ENCODE results near the gene RYR1. TPM values are rescaled to one million over a fixed set of nuclear protein-coding genes. Genes with fewer than 3 reads are reported as not detected.
"Not testable (repeated sequence)": the region's sequence is repeated elsewhere in the genome, so short reads cannot be mapped to it uniquely, and the experiment has no call there.

RYR1 gene
- total RNA-seq, 2 experiments from 2014 or later, result 0.54 to 1.4 TPM

DNA sequence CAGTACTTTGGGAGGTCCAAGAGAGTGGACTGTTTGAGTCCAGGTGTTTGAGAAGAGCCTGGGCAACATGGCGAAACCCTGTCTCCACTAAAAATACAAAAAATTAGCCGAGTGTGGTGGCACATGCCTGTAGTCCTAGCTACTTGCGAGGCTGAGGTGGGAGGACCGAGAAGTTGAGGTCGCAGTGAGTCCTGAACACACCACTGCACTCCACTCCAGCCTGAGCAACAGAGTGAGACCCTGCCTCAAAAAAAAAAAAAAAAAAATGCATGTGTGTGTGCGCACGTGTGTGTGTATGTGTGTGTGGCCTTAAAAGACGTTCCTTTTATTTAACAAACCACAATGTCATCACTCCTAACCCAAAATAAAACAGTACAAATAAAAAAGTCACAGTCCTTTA lies 121.7 kb downstream of the RYR1 start:
- no peak for DNase-seq (ENCODE audit: low spot score)
- Histone ChIP-seq H4K20me1 (ENCODE audit: insufficient read depth, low read length) (no peaks in the 10 kb centered on the region), H3K9me3 (ENCODE audit: low read length) (no peaks in the 10 kb centered on the region), H3K79me2 (ENCODE audit: insufficient read depth, low read depth, low read length) (no peaks in the 10 kb centered on the region), H3K4me2 (ENCODE audit: low read length) (peak overlapping the region; percentile 22; the same call in 1 of the 2 replicates), H3K9me2 (ENCODE audit: insufficient read depth, low read length) (no peaks in the 10 kb centered on the region), H2AFZ (ENCODE audit: low read length) (peak overlapping the region; percentile 66; the same call in 1 of the 2 replicates), H3K4me3 (ENCODE audit: low read depth, low read length, poor library complexity, severe bottlenecking) (no peak overlapping the region), H3K36me3 (ENCODE audit: insufficient read depth, low read length) (no peaks in the 10 kb centered on the region), H3K27ac (ENCODE audit: low read depth, low read length, poor library complexity, severe bottlenecking) (no peak overlapping the region), H3K4me1 (ENCODE audit: insufficient read depth, low read length, poor library complexity, severe bottlenecking) (peaks cover 28% of the 10 kb centered on the region)
- ChIA-PET POLR2A (no interaction called here), CTCF (ENCODE audit: unreplicated experiment) (no interaction called here)
- BruUV-seq (replicated peaks), result no TSS peak
- intact Hi-C loops (cut with micrococcal nuclease; ENCODE audit: unreplicated experiment), result no loop called here
- TF ChIP-seq EZH2phosphoT487 (IDR thresholded peaks at IDR 0.05; ENCODE audit: borderline replicate concordance, low read depth, low read length), result no peak
- TF ChIP-seq, protein P1, sequence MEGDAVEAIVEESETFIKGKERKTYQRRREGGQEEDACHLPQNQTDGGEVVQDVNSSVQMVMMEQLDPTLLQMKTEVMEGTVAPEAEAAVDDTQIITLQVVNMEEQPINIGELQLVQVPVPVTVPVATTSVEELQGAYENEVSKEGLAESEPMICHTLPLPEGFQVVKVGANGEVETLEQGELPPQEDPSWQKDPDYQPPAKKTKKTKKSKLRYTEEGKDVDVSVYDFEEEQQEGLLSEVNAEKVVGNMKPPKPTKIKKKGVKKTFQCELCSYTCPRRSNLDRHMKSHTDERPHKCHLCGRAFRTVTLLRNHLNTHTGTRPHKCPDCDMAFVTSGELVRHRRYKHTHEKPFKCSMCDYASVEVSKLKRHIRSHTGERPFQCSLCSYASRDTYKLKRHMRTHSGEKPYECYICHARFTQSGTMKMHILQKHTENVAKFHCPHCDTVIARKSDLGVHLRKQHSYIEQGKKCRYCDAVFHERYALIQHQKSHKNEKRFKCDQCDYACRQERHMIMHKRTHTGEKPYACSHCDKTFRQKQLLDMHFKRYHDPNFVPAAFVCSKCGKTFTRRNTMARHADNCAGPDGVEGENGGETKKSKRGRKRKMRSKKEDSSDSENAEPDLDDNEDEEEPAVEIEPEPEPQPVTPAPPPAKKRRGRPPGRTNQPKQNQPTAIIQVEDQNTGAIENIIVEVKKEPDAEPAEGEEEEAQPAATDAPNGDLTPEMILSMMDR (conservative IDR thresholded peaks at IDR 0.05; ENCODE audit: low read length), result no peak

DNA sequence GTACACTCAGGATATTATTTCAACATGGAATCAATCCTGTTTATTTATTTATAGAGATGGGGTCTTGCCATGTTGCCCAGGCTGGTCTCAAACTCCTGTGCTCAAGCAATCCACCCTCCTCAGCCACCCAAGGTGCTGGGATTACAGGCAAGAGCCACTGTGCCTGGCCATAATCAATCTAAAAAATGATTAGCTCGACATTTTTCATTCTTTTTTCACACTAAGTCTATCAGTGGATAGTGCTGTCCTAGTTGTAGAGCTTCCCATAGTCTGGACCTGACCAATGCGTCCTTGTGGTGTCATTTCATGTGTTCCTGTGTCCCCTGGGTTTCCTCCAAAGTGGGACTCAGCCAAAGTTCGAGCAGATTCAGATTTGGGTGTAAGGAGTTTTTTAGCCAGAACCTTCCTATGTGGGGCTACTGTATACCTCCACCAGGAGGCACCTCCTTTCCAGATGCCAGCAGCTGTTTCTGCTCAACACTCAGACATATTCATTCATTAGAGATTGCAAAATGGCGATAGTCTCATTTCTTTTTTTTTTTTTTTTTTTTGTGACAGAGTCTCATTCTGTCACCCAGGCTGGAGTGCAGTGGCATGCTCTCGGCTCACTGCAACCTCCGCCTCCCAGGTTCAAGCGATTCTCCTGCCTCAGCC lies 123.2 kb downstream of the RYR1 start:
- ChIA-PET CTCF (ENCODE audit: unreplicated experiment) (no interaction called here), POLR2A (interaction anchor here (0.6 kb wide), 1 partner anchor 58 kb away, joined by 3 read pairs; no protein-coding TSS in a partner anchor)
- no peaks in the 10 kb centered on the region for H3K9me2 ChIP-seq (ENCODE audit: insufficient read depth, low read length)
- intact Hi-C loops (cut with micrococcal nuclease; ENCODE audit: unreplicated experiment), result loop anchor here (2.0 kb wide), 1 partner anchor 62 kb away; the partner anchor contains the start of gene EIF3K
- peaks cover 28% of the 10 kb centered on the region for H3K4me1 ChIP-seq (ENCODE audit: insufficient read depth, low read length, poor library complexity, severe bottlenecking)
- no peaks in the 10 kb centered on the region for H3K79me2 ChIP-seq (ENCODE audit: insufficient read depth, low read depth, low read length)
- no TSS peak for BruUV-seq (replicated peaks)
- peak; percentile 54 for DNase-seq (ENCODE audit: low spot score)
- no peaks in the 10 kb centered on the region for H3K9me3 ChIP-seq (ENCODE audit: low read length)
- no peak overlapping the region for H3K4me3 ChIP-seq (ENCODE audit: low read depth, low read length, poor library complexity, severe bottlenecking)
- H2AFZ ChIP-seq (ENCODE audit: low read length), result peak overlapping the region; percentile 75
- H3K4me2 ChIP-seq (ENCODE audit: low read length), result peak overlapping the region; percentile 14; the same call in 1 of the 2 replicates
- H3K36me3 ChIP-seq (ENCODE audit: insufficient read depth, low read length), result no peaks in the 10 kb centered on the region
- no peak overlapping the region for H3K27ac ChIP-seq (ENCODE audit: low read depth, low read length, poor library complexity, severe bottlenecking)
- TF ChIP-seq, protein P1 (conservative IDR thresholded peaks at IDR 0.05; ENCODE audit: low read length), result peak; percentile 57
- TF ChIP-seq EZH2phosphoT487 (IDR thresholded peaks at IDR 0.05; ENCODE audit: borderline replicate concordance, low read depth, low read length), result no peak
- H4K20me1 ChIP-seq (ENCODE audit: insufficient read depth, low read length), result no peaks in the 10 kb centered on the region

DNA sequence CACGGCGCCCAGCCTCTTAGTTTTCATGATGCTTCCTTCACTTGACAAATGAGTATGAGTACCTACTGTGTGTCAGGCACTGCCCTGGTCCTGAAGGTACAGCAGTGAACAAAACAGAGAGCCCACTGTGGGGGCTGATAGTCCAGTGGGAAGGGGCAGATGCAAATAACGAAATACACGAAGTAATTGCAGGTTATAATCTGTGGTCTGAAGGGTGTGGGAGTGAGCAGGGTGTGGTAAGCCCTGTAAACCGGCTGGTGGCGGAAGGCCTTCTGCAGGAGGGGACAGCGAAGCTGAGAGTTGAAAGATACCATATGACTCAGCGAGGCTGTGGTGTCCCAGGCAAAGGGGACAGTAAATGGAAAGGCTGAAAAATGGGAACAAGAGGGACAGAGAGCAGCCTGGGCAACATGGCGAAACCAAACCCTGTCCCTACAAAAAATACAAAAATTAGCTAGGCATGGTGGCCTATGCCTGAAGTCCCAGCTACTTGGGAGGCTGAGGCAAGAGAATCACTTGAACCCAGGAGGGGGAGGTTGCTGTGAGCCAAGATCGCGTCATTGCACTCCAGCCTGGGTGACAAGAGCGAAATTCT lies 123.8 kb downstream of the RYR1 start:
- no peak overlapping the region for H3K4me3 ChIP-seq (ENCODE audit: low read depth, low read length, poor library complexity, severe bottlenecking)
- no peaks in the 10 kb centered on the region for H3K79me2 ChIP-seq (ENCODE audit: insufficient read depth, low read depth, low read length)
- CTCF ChIA-PET (ENCODE audit: unreplicated experiment), result no interaction called here
- DNase-seq (ENCODE audit: low spot score), result peak; percentile 38
- no peaks in the 10 kb centered on the region for H3K36me3 ChIP-seq (ENCODE audit: insufficient read depth, low read length)
- H3K9me3 ChIP-seq (ENCODE audit: low read length), result no peaks in the 10 kb centered on the region
- POLR2A ChIA-PET, result no interaction called here
- H3K4me1 ChIP-seq (ENCODE audit: insufficient read depth, low read length, poor library complexity, severe bottlenecking), result peaks cover 28% of the 10 kb centered on the region
- BruUV-seq (replicated peaks), result no TSS peak
- no peak overlapping the region for H3K27ac ChIP-seq (ENCODE audit: low read depth, low read length, poor library complexity, severe bottlenecking)
- TF ChIP-seq, protein P1 (conservative IDR thresholded peaks at IDR 0.05; ENCODE audit: low read length), result no peak
- no peak for TF ChIP-seq EZH2phosphoT487 (IDR thresholded peaks at IDR 0.05; ENCODE audit: borderline replicate concordance, low read depth, low read length)
- peak overlapping the region; percentile 14; the same call in 1 of the 2 replicates for H3K4me2 ChIP-seq (ENCODE audit: low read length)
- intact Hi-C loops (cut with micrococcal nuclease; ENCODE audit: unreplicated experiment), result loop anchor here (2.0 kb wide), 1 partner anchor 61 kb away; the partner anchor contains the start of gene EIF3K
- no peaks in the 10 kb centered on the region for H4K20me1 ChIP-seq (ENCODE audit: insufficient read depth, low read length)
- H3K9me2 ChIP-seq (ENCODE audit: insufficient read depth, low read length), result no peaks in the 10 kb centered on the region
- H2AFZ ChIP-seq (ENCODE audit: low read length), result peak overlapping the region; percentile 75

DNA sequence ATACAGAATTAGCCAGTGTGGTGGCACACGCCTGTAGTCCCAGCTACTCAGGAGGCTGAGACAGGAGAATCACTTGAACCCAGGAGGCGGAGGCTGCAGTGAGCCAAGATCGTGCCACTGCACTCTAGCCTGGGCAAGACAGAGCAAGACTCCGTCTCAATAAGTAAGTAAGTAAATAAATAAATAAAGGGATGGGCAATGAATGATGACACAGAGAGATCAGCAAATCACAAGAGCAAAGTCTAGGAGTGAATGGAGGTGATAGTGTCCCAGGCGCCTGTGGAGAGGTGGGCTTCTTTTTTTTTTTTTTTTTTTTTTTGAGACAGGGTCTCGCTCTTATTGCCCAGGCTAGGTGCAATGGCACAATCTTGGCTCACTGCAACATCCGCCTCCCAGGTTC lies 125.4 kb downstream of the RYR1 start:
- H3K27ac ChIP-seq (ENCODE audit: low read depth, low read length, poor library complexity, severe bottlenecking); CTCF ChIA-PET (ENCODE audit: unreplicated experiment); H3K4me3 ChIP-seq (ENCODE audit: low read depth, low read length, poor library complexity, severe bottlenecking); DNase-seq (ENCODE audit: low spot score); H3K9me3 ChIP-seq (ENCODE audit: low read length); H3K36me3 ChIP-seq (ENCODE audit: insufficient read depth, low read length); intact Hi-C loops (cut with micrococcal nuclease; ENCODE audit: unreplicated experiment); BruUV-seq (replicated peaks); H3K4me2 ChIP-seq (ENCODE audit: low read length); H4K20me1 ChIP-seq (ENCODE audit: insufficient read depth, low read length); H3K79me2 ChIP-seq (ENCODE audit: insufficient read depth, low read depth, low read length); H3K9me2 ChIP-seq (ENCODE audit: insufficient read depth, low read length): not testable (repeated sequence)
- Histone ChIP-seq H2AFZ (ENCODE audit: low read length) (peak overlapping the region; percentile 44; the same call in 1 of the 2 replicates), H3K4me1 (ENCODE audit: insufficient read depth, low read length, poor library complexity, severe bottlenecking) (peaks cover 28% of the 10 kb centered on the region)
- POLR2A ChIA-PET, result interaction anchor here (0.6 to 0.7 kb wide), 2 partner anchors 38 to 472 kb away, joined by 4 read pairs; no protein-coding TSS in a partner anchor

Data from OCI-LY7 (cell line).